ENCODE results near the gene GPR148.
A peak's percentile ranks its signal among the peaks of the same experiment; 100 is the strongest.

GPR148 gene

GRCh38 chr2:130755256-130756052, 26.6 kb downstream of the GPR148 start, which contains the start of gene AMER3:
AMER3 (plus strand) TSS chr2:130755540; CDS start chr2:130762073, 6,533 bp downstream.
- no peaks in the 10 kb centered on the region for H3K9me3 ChIP-seq (ENCODE audit: control insufficient read depth, insufficient read depth, low read length)
- H3K4me3 ChIP-seq (ENCODE audit: low read depth, low read length), result peak within 1 kb of the TSS; percentile 85
- H3K9ac ChIP-seq (ENCODE audit: low read depth, low read length), result peak within 1 kb of the TSS; percentile 47
- peaks cover 25% of the 10 kb centered on the region for H3K27me3 ChIP-seq (ENCODE audit: control insufficient read depth, insufficient read depth, low read length)
- H3K4me1 ChIP-seq (ENCODE audit: control insufficient read depth, insufficient read depth, low read length), result no peaks in the 10 kb centered on the region
- no peaks in the 10 kb centered on the region for H3K36me3 ChIP-seq (ENCODE audit: control insufficient read depth, insufficient read depth, low read length)

GRCh38 chr2:130756053-130756873, 27.4 kb downstream of the GPR148 start:
- no peaks in the 10 kb centered on the region for H3K4me1 ChIP-seq (ENCODE audit: control insufficient read depth, insufficient read depth, low read length)
- H3K9me3 ChIP-seq (ENCODE audit: control insufficient read depth, insufficient read depth, low read length), result no peaks in the 10 kb centered on the region
- peak overlapping the region; percentile 85 for H3K4me3 ChIP-seq (ENCODE audit: low read depth, low read length)
- peak overlapping the region; percentile 47 for H3K9ac ChIP-seq (ENCODE audit: low read depth, low read length)
- peaks cover 25% of the 10 kb centered on the region for H3K27me3 ChIP-seq (ENCODE audit: control insufficient read depth, insufficient read depth, low read length)
- no peaks in the 10 kb centered on the region for H3K36me3 ChIP-seq (ENCODE audit: control insufficient read depth, insufficient read depth, low read length)

GRCh38 chr2:130756874-130757668, 28.2 kb downstream of the GPR148 start:
- no peaks in the 10 kb centered on the region for H3K4me1 ChIP-seq (ENCODE audit: control insufficient read depth, insufficient read depth, low read length)
- H3K9me3 ChIP-seq (ENCODE audit: control insufficient read depth, insufficient read depth, low read length), result no peaks in the 10 kb centered on the region
- peak overlapping the region; percentile 79 for H3K4me3 ChIP-seq (ENCODE audit: low read depth, low read length)
- H3K27me3 ChIP-seq (ENCODE audit: control insufficient read depth, insufficient read depth, low read length), result peaks cover 25% of the 10 kb centered on the region
- no peaks in the 10 kb centered on the region for H3K36me3 ChIP-seq (ENCODE audit: control insufficient read depth, insufficient read depth, low read length)
- no peak overlapping the region for H3K9ac ChIP-seq (ENCODE audit: low read depth, low read length)

GRCh38 chr2:130759906-130760753, 31.3 kb downstream of the GPR148 start:
- H3K27me3 ChIP-seq (ENCODE audit: control insufficient read depth, insufficient read depth, low read length), result peaks cover 13% of the 10 kb centered on the region
- H3K4me3 ChIP-seq (ENCODE audit: low read depth, low read length), result no peak overlapping the region
- no peaks in the 10 kb centered on the region for H3K9me3 ChIP-seq (ENCODE audit: control insufficient read depth, insufficient read depth, low read length)
- H3K4me1 ChIP-seq (ENCODE audit: control insufficient read depth, insufficient read depth, low read length), result no peaks in the 10 kb centered on the region
- H3K36me3 ChIP-seq (ENCODE audit: control insufficient read depth, insufficient read depth, low read length), result no peaks in the 10 kb centered on the region
- no peak overlapping the region for H3K9ac ChIP-seq (ENCODE audit: low read depth, low read length)

- H3K9ac ChIP-seq (ENCODE audit: low read depth, low read length), result no peak overlapping the region
- peaks cover 12% of the 10 kb centered on the region for H3K27me3 ChIP-seq (ENCODE audit: control insufficient read depth, insufficient read depth, low read length)
- no peaks in the 10 kb centered on the region for H3K4me1 ChIP-seq (ENCODE audit: control insufficient read depth, insufficient read depth, low read length)
- H3K4me3 ChIP-seq (ENCODE audit: low read depth, low read length), result no peak overlapping the region
- no peaks in the 10 kb centered on the region for H3K9me3 ChIP-seq (ENCODE audit: control insufficient read depth, insufficient read depth, low read length)
- no peaks in the 10 kb centered on the region for H3K36me3 ChIP-seq (ENCODE audit: control insufficient read depth, insufficient read depth, low read length)
Measured at GRCh38 chr2:130760754-130761751, 32.2 kb downstream of the GPR148 start.

- no peak overlapping the region for H3K9ac ChIP-seq (ENCODE audit: low read depth, low read length)
- H3K36me3 ChIP-seq (ENCODE audit: control insufficient read depth, insufficient read depth, low read length), result no peaks in the 10 kb centered on the region
- peaks cover 9% of the 10 kb centered on the region for H3K27me3 ChIP-seq (ENCODE audit: control insufficient read depth, insufficient read depth, low read length)
- H3K4me1 ChIP-seq (ENCODE audit: control insufficient read depth, insufficient read depth, low read length), result no peaks in the 10 kb centered on the region
- no peaks in the 10 kb centered on the region for H3K9me3 ChIP-seq (ENCODE audit: control insufficient read depth, insufficient read depth, low read length)
- H3K4me3 ChIP-seq (ENCODE audit: low read depth, low read length), result no peak overlapping the region
Measured at GRCh38 chr2:130762031-130762909, 33.4 kb downstream of the GPR148 start.

- no peak overlapping the region for H3K4me3 ChIP-seq (ENCODE audit: low read depth, low read length)
- H3K9ac ChIP-seq (ENCODE audit: low read depth, low read length), result no peak overlapping the region
- no peaks in the 10 kb centered on the region for H3K36me3 ChIP-seq (ENCODE audit: control insufficient read depth, insufficient read depth, low read length)
- no peaks in the 10 kb centered on the region for H3K9me3 ChIP-seq (ENCODE audit: control insufficient read depth, insufficient read depth, low read length)
- peaks cover 4% of the 10 kb centered on the region for H3K27me3 ChIP-seq (ENCODE audit: control insufficient read depth, insufficient read depth, low read length)
- no peaks in the 10 kb centered on the region for H3K4me1 ChIP-seq (ENCODE audit: control insufficient read depth, insufficient read depth, low read length)
Measured at GRCh38 chr2:130762910-130763385, 34.1 kb downstream of the GPR148 start.

GRCh38 chr2:130763405-130763804, 34.5 kb downstream of the GPR148 start:
- Histone ChIP-seq H3K4me3 (ENCODE audit: low read depth, low read length) (no peak overlapping the region), H3K36me3 (ENCODE audit: control insufficient read depth, insufficient read depth, low read length) (no peaks in the 10 kb centered on the region), H3K9me3 (ENCODE audit: control insufficient read depth, insufficient read depth, low read length) (no peaks in the 10 kb centered on the region), H3K27me3 (ENCODE audit: control insufficient read depth, insufficient read depth, low read length) (peaks cover 2% of the 10 kb centered on the region), H3K4me1 (ENCODE audit: control insufficient read depth, insufficient read depth, low read length) (no peaks in the 10 kb centered on the region), H3K9ac (ENCODE audit: low read depth, low read length) (no peak overlapping the region)

GRCh38 chr2:130764035-130764820, 35.4 kb downstream of the GPR148 start:
- H3K36me3 ChIP-seq (ENCODE audit: control insufficient read depth, insufficient read depth, low read length), result no peaks in the 10 kb centered on the region
- H3K4me1 ChIP-seq (ENCODE audit: control insufficient read depth, insufficient read depth, low read length), result no peaks in the 10 kb centered on the region
- no peaks in the 10 kb centered on the region for H3K9me3 ChIP-seq (ENCODE audit: control insufficient read depth, insufficient read depth, low read length)
- H3K9ac ChIP-seq (ENCODE audit: low read depth, low read length), result no peak overlapping the region
- H3K27me3 ChIP-seq (ENCODE audit: control insufficient read depth, insufficient read depth, low read length), result no peaks in the 10 kb centered on the region
- H3K4me3 ChIP-seq (ENCODE audit: low read depth, low read length), result no peak overlapping the region
